HG03342 (cell line): ENCODE results near the gene TMSB15C.

Experiments used
- ATAC-seq: cut with Tn5 transposase; IDR thresholded peaks from one replicate; pipeline ENCODE4 v1.9.1; 2021; ENCODE audit warnings: mild to moderate bottlenecking, moderate library complexity; ENCODE audit not compliant: unreplicated experiment

The TMSB15C gene

GRCh38 chrX:104047171-104047570, 28.9 kb downstream of the TMSB15C start:
- no peak for ATAC-seq

- no peak for ATAC-seq
These were observed 30.4 kb downstream of the TMSB15C start for GRCh38 chrX:104045642-104046041.

- no peak for ATAC-seq
These were observed 35.0 kb downstream of the TMSB15C start for GRCh38 chrX:104041003-104041402.

- no peak for ATAC-seq
These were observed 36.1 kb downstream of the TMSB15C start, which contains the start of gene H2BW2 for GRCh38 chrX:104039689-104040505. Gene H2BW2, plus strand, starts transcription at chrX:104039956. Its CDS starts 39 bp downstream, at chrX:104039995.
